Mesodermal cell (in vitro differentiated cells): Measurements from ENCODE around the gene BPIFB1.

Experiments used
- H3K27ac ChIP-seq: 2 replicates; pipeline ENCODE4 v1.7.0; 2013; ENCODE audit warnings: mild to moderate bottlenecking, low read depth, low read length, moderate library complexity; ENCODE audit not compliant: severe bottlenecking
- H3K36me3 ChIP-seq: 2 replicates; pipeline ENCODE4 v1.7.1; 2013; ENCODE audit warnings: mild to moderate bottlenecking, low read length, moderate library complexity; ENCODE audit not compliant: control insufficient read depth, insufficient read depth
- H3K4me1 ChIP-seq: one replicate; pipeline ENCODE4 v1.7.1; 2013; ENCODE audit warnings: mild to moderate bottlenecking, low read length; ENCODE audit not compliant: insufficient read depth, control insufficient read depth, poor library complexity, severe bottlenecking
- H3K4me3 ChIP-seq: 2 replicates; pipeline ENCODE4 v1.7.0; 2013; ENCODE audit warnings: low read length, control low read depth, mild to moderate bottlenecking; ENCODE audit not compliant: insufficient read depth, poor library complexity, severe bottlenecking; ENCODE audit errors: extremely low read depth
- H3K9me3 ChIP-seq: 2 replicates; pipeline ENCODE4 v1.7.1; 2013; ENCODE audit warnings: mild to moderate bottlenecking, low read length, moderate library complexity; ENCODE audit not compliant: control insufficient read depth
- WGBS, 2 experiments: methylation state at CpG; one replicate each; pipeline ENCODE4 v1.1.5; 2013; ENCODE audit warnings: missing lambda C conversion rate in 2 of 2; ENCODE audit not compliant: insufficient coverage in 2 of 2; 5-methylcytosine and 5-hydroxymethylcytosine counted together

BPIFB1 gene

DNA sequence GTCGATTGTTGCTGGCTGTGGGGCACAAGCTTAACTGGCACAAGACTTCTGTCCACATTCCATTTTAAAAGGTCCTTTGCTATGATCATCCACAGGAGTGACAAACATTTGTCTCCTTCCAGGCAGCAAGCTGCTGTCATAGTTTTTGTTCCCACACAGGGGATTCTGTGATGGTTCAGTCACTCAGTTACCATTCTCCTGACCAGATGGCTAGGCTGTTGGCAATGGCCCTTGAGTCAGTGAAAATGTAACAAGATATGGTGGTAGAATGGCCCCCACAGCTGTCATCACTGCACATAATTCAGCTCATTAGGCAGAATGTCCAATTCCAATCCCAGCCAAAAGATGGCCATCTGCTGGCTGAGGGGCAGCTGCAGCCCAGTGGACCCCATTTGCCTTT lies 33.6 kb upstream of the BPIFB1 start:
- no peaks in the 10 kb centered on the region for H3K9me3 ChIP-seq
- H3K36me3 ChIP-seq: no peaks in the 10 kb centered on the region
- H3K27ac ChIP-seq: no peak overlapping the region
- no peak overlapping the region for H3K4me3 ChIP-seq
- no peaks in the 10 kb centered on the region for H3K4me1 ChIP-seq
- 93 to 100% methylated on average over 1 of the region's 1 CpG for WGBS, 2 experiments

DNA sequence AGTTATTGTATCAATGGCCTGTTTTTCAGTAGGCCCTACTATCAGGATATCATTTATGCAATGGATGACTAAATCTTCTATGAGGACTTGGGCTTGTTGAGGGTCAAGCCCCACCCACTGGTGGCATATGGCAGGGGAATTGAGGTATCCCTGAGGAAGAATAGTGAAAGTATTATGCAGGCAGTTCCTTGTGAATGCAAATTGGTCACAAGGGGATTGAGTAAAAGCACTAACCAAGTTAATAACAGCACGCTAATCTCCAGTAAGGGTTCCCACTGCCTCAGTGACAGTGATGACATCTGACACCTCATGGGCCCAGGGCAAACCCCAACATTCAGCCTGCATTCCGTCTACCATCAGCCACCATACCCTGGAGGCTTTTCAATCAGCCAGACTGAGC lies 32.3 kb upstream of the BPIFB1 start:
- Histone ChIP-seq H3K36me3 (no peaks in the 10 kb centered on the region), H3K27ac (no peak overlapping the region), H3K4me1 (no peaks in the 10 kb centered on the region), H3K4me3 (no peak overlapping the region), H3K9me3 (no peaks in the 10 kb centered on the region)
- WGBS, 2 experiments: 57 to 62% methylated on average over 1 to 2 of the region's 2 CpGs

DNA sequence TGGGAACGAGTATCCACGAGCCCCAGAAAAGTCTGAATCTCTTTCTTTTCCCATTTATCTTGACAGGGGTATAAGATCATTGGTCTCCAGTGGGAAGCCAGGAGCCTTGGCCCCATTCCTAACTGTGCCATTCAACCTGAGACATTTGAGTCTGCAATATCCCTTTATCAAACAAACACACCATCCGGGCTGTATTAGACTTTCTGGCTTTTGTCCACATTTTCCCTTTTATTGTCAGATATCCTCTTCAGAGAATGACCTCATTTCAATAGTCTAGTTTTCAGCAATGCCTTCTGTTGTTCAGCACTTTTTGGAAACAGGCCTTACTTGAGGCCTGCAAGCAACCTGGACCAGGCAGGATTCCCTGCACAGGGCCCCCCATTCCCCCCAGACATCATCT lies 31.5 kb upstream of the BPIFB1 start:
- 80 to 100% methylated on average over 1 to 3 of the region's 3 CpGs for WGBS, 2 experiments
- H3K4me3 ChIP-seq: no peak overlapping the region
- H3K36me3 ChIP-seq: no peaks in the 10 kb centered on the region
- H3K27ac ChIP-seq: no peak overlapping the region
- no peaks in the 10 kb centered on the region for H3K9me3 ChIP-seq
- H3K4me1 ChIP-seq: no peaks in the 10 kb centered on the region

DNA sequence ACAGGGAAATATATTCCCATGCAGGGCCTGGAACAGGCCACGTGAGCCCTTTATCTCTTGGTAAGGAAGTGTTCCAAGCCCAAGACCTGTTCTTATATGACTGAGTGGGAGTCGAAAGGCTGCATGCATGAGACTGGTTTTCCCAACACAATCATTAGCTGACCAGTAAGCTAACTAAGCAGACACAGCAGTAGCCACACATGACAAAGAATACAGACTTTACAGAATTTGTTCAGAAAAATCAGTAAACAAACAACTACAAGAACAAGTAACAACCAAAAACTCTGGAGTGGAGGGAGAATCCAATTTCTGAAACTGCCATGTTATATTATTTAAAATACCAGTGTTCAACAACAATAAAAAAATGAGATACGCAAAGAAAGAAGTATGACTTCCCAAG lies 30.6 kb upstream of the BPIFB1 start:
- 100% methylated on average over 1 of the region's 3 CpGs for WGBS, 2 experiments
- Histone ChIP-seq H3K36me3 (no peaks in the 10 kb centered on the region), H3K9me3 (no peaks in the 10 kb centered on the region), H3K4me3 (no peak overlapping the region), H3K27ac (no peak overlapping the region), H3K4me1 (no peaks in the 10 kb centered on the region)

- H3K4me1 ChIP-seq: no peaks in the 10 kb centered on the region
- H3K27ac ChIP-seq: no peak overlapping the region
- no peaks in the 10 kb centered on the region for H3K9me3 ChIP-seq
- no peak overlapping the region for H3K4me3 ChIP-seq
- H3K36me3 ChIP-seq: no peaks in the 10 kb centered on the region
- no CpG with 5 or more reads among the region's 2 CpGs for WGBS, 2 experiments
Measured at GRCh38 chr20:33255005-33255404, 28.0 kb upstream of the BPIFB1 start.

DNA sequence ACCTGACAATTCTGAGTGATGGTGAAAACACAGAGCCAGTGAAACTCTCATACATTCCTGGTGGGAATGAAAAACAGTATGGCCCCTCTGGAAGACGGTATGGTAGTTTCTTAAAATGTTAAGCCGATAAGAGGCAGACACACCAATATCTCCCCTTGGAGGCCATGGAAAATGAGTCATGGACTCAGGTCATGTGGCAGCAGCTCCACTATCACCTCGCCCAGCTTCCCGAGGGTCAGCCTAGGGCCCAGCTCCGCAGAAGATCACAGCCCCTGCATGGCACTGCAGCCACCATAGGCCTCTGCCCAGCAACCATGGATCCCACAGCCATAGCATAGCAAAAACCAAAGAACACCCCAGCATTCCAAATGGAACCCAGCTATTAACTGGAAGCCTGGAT lies 25.8 kb upstream of the BPIFB1 start:
- Histone ChIP-seq H3K4me1 (peaks cover 5% of the 10 kb centered on the region), H3K4me3 (no peak overlapping the region), H3K27ac (no peak overlapping the region), H3K9me3 (no peaks in the 10 kb centered on the region), H3K36me3 (no peaks in the 10 kb centered on the region)
- WGBS, 2 experiments: 82 to 94% methylated on average over 3 to 5 of the region's 5 CpGs

- 93 to 95% methylated on average over 3 to 4 of the region's 5 CpGs for WGBS, 2 experiments
- Histone ChIP-seq H3K4me3 (no peak overlapping the region), H3K36me3 (no peaks in the 10 kb centered on the region), H3K27ac (no peak overlapping the region), H3K9me3 (no peaks in the 10 kb centered on the region), H3K4me1 (peaks cover 7% of the 10 kb centered on the region)
Measured at GRCh38 chr20:33259371-33259770, 23.6 kb upstream of the BPIFB1 start.

DNA sequence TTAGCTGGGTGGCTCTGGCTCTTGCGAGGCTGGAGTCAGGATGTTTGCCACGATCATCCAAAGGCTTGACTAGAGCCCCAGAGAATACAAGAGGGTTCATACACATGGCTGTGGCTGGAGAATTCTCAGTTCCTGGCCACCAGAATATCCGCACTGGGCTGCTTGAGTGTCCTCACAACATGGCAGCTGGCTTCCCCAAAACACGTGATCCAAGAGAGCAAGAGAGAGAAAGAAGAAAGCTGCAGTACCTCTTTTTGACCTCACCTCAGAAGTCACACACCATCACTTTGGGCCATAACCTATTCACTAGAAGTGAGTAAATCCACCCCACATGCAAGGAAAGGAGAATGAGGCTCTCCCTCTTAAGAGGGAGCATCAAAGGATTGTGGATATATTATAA lies 21.5 kb upstream of the BPIFB1 start:
- Histone ChIP-seq H3K4me3 (no peak overlapping the region), H3K27ac (no peak overlapping the region), H3K9me3 (no peaks in the 10 kb centered on the region), H3K36me3 (no peaks in the 10 kb centered on the region), H3K4me1 (peaks cover 7% of the 10 kb centered on the region)
- 90 to 96% methylated on average over 4 of the region's 4 CpGs for WGBS, 2 experiments

DNA sequence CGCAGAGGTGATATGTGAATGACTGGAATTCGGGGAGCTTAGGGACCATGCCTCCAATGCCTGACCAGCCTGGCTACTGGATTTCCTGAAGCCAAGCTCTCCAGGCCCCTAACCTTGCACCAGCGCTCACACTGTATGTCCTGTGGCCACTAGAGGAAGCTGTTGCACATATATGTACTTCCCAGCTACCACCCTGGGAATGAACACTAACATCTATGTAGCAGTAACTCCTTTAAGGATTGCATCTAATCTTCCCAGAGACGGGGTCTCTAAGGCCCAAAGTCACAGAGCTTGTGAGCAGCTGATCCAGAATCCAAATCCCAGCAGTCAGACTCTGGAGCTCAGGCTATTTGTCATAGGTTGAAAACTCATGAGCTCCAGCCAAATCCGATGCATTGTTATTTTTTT lies 20.4 kb upstream of the BPIFB1 start:
- H3K36me3 ChIP-seq: no peaks in the 10 kb centered on the region
- WGBS, 2 experiments: 21 to 27% methylated on average over 3 to 4 of the region's 5 CpGs

DNA sequence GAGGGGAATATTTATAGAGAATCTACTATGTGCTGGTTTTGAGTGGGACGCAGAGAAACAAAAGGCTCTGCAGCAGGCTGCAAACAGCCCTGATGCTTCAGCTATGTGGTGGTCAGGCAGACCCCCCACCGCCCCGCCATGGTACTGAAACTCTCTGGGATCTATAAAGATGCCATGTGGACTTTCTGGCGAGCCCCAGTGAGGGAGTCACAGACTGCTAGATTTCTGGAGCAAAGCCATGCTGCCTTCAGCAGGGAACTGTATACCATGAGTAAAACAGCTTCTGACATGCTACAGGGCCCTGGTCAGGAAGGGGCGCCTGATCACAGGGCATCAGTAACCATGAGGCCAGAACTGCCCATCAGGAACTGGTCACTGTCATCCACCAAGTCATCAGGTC lies 19.2 kb upstream of the BPIFB1 start:
- 91 to 93% methylated on average over 5 of the region's 5 CpGs for WGBS, 2 experiments
- no peaks in the 10 kb centered on the region for H3K9me3 ChIP-seq

More for the DNA sequence above, 20.4 kb upstream of the BPIFB1 start:
- Histone ChIP-seq H3K4me1 (peaks cover 7% of the 10 kb centered on the region), H3K27ac (no peak overlapping the region), H3K4me3 (no peak overlapping the region), H3K9me3 (no peaks in the 10 kb centered on the region)

DNA sequence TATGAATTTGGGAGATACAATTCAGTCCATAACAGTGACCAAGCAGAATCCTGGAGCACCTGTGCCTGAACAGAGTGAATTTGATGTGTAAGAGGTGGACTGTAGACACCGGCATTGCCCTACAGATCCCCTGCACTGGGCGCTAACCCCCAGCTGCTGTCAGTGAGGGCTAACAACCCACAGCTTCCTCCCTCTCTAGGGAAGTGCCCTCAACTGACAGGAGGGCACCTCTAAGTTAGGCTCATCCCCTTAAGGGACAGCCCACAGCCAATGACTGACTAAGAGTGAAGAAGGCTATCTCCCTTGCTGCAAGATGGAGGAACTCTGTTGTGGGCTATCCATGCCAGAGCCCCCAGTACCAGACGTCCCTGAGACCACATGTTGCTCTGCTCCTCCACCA lies 15.3 kb upstream of the BPIFB1 start:
- no peak overlapping the region for H3K27ac ChIP-seq
- H3K9me3 ChIP-seq: no peaks in the 10 kb centered on the region
- H3K4me3 ChIP-seq: no peak overlapping the region
- H3K4me1 ChIP-seq: no peaks in the 10 kb centered on the region
- no peaks in the 10 kb centered on the region for H3K36me3 ChIP-seq
- 63% methylated on average over 1 of the region's 3 CpGs; no CpG with 5 or more reads in 1 of the 2 experiments for WGBS, 2 experiments

More for the DNA sequence above, 19.2 kb upstream of the BPIFB1 start:
- Histone ChIP-seq H3K4me3 (no peak overlapping the region), H3K27ac (no peak overlapping the region), H3K4me1 (peaks cover 7% of the 10 kb centered on the region), H3K36me3 (no peaks in the 10 kb centered on the region)
